ENCODE measurements around the gene CNTN1.

GRCh38 chr12:40993158-40993557, 300.9 kb downstream of the CNTN1 start:
- TF ChIP-seq CTCF (IDR thresholded peaks at IDR 0.05), result no peak
- no peak for TF ChIP-seq POLR2AphosphoS5 (IDR thresholded peaks at IDR 0.05)
- TF ChIP-seq POLR2A (IDR thresholded peaks at IDR 0.05; ENCODE audit: low read depth), result no peak
